NOMO-1 (cell line): ENCODE results near the gene POLR2I.

ENCODE experiments used
- DNase-seq, 2 experiments: peaks; one replicate each; lab custom pipeline; 2025; ENCODE audit not compliant: unreplicated experiment in 2 of 2; lab: John Stamatoyannopoulos, UW

The POLR2I gene

DNA sequence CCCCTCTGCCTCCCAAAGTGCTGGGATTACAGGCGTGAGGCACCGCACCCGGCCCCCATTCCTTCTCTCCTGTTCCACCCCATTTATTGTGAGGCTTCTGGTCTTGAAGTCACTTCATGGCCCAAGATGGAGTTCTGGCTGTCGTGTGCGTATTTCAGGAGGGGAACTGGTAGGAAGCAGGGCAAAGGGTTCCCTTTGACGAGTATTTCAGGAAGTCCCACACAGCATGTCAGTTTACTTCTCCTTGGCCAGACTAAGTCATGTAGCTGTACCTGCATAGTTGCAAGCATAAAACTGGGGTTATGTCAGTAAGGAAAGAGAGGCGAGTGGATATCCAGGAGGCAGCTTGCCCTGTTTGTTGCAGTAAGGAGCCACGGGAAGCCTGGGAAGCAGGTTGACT is 49.8 kb downstream of the POLR2I start:
- no peak for DNase-seq
